HG02610 (cell line): ENCODE measurements around the gene BCCIP.

Source experiments
- ATAC-seq: cut with Tn5 transposase; IDR thresholded peaks from one replicate; pipeline ENCODE4 v1.9.1; 2021; ENCODE audit warnings: mild to moderate bottlenecking, moderate library complexity; ENCODE audit not compliant: unreplicated experiment

Gene BCCIP

DNA sequence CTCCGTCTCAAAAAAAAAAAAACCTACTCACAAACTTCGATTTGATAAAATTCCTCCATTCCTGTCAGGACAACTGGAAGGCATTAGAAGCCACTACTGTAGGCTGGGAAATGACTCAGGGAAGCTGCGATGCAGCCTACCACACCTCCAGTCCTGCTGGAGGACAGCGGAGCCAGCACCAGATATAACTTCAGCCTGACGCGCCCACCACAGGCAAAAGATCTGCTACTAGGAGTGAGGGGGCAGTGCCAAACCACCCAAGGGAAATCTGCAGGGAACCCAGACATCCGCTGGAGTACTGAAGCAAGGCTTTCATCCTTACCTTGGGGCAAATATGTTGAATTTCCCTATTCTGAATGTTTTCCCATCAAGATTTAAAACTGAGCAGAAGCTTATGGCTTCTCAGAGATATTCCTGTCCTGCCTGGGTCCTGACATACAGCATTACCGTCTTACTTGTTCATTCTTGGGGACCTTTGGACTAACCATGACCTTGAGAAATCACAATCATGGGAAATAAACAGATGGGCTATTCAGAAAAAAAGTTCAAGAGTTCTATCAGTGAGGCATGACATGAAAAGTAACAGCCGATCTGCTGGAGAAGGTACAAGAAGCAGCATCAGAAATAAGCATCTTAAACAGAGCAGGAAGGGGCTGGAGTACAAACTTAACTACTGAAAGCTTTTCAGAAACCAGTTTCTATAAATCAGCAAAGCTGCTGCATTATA lies 20.4 kb downstream of the BCCIP start:
- ATAC-seq = no peak

GRCh38 chr10:125844751-125845221 lies 21.4 kb downstream of the BCCIP start:
- ATAC-seq = no peak

GRCh38 chr10:125845617-125846016 lies 22.3 kb downstream of the BCCIP start:
- ATAC-seq = no peak

GRCh38 chr10:125846894-125847293 lies 23.5 kb downstream of the BCCIP start:
- ATAC-seq = no peak

DNA sequence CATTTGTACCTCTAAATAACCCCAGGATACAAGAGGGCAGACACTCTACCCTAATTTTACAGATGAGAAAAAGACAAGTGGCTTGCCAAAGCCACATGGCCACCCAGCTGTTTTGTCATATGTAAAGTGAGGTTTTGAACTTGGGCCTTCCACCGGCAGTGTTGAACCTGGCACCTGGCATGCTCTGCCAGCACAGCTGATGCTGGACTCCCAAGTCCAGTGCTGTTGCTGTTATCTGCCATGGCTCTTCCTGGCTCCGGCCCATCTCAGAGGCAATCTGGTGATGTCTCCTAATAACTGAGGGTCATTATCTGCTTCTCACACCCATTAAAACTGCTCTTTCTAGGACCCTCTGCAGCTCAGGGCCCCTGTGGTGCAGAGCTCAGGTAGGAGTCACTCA lies 25.0 kb downstream of the BCCIP start:
- no peak for ATAC-seq

DNA sequence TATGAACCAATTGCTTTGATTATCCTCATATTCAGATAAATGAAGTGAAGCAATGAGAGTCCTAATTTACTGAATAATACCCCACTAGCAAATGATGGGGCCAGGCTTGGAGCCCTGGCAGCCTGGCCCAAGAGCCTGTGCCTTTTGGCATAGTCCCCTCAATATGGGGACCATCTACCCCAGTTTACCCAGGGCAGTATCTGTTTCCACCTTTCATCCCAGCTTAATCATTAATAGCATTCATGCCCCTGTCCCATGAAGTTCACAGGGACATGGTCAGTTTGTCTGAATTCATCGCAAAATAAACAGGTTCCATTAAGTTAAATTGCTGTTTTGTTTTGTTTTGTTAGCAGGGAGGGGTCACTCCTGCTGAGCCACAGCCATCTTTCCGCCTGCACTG lies 25.5 kb downstream of the BCCIP start:
- ATAC-seq = no peak

- ATAC-seq = no peak
Measured at GRCh38 chr10:125849448-125849847, 26.1 kb downstream of the BCCIP start.

DNA sequence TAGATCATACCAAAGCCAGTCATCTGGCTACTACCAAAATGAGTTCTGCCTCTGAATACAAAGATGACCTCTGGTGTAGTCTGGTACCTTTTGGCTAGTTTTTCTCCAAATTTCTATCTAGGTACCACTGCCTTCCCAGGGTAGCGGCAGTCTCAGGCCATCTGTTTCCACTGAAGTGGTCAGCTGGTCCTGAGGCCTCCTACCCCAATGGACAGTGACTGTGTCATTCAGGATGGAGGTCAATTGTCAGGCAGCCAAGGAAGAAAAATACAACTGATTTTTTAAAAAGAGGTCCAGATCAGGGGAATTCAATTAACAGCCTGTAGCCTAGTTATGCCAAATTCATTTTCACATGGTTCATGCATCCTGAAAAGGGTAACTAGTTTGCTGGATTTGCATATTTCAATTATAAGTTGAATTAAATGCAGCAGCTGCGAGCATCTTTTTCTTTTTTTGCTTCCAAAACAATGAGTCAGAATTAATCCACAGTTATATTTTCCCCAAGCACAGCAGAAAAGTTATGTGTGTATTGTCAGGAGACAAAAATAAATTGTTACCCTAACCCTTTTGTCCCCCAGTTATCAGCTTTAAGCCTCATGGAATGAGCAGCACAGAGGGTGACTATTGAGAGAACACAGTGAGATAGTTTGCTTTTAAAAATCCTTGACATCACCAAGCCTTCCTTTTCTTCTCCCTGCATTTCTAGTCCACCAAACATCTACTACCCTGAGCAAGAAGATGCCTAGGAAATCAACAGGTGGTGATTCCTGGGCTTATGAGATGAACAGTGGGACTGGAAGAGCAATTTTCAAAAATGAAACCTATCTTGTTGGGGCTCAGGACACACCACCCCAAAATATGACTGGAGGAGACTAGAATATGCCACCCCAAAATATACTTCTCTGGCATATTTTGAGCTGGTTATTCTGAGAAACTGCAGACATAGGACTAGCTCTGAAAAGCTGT lies 27.7 kb downstream of the BCCIP start:
- ATAC-seq = no peak

DNA sequence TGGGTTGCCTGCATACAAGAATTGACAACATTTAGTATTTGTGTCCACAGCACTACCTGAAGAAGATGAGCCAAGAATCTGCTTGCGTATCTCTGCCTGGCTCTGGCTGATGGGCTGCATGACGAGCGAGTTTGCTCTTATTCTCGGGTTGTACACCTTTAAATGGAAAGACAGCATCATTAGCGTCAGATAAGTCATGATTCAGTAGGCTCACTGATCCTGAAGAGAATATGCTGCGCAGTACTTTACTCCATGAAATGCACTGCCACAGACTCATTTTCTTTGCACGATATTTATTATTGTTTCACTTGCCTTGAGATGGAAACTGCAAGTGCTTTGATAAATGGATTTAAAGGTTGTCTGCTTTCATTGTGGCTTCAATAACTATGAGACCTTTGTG lies 29.1 kb downstream of the BCCIP start:
- ATAC-seq = no peak

GRCh38 chr10:125857185-125857760 lies 33.9 kb downstream of the BCCIP start:
- no peak for ATAC-seq

DNA sequence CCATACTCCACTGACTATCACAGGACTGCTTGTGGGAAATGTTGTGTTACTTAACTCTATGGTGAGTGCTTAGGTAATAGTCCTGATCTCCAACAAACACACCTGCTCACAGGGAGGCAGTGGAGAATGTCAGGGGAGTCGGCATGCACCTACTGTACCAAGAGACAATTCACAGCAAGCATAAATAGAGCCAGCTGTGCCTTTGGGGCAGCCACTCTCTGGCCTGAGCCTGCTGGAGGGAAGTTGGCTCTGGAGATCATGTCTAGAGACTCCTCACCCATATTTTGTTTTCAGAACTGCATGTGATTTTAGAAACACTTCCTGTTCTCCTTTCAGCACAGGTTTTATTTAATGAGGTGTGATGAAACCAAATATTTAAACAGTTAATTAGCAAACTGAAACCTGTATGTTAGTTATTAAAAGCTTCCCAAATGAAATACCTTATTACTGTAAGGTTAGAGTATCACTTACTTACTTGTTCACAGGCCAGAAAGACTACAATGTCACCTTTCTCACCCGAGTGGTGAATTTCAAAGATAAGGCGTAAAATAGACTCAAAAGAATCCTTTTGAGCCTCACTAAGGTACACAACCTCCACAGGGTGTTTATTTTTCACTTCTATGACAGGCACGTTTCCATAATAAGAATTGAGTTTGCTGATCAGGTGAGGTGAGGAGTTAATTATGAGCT lies 35.9 kb downstream of the BCCIP start:
- ATAC-seq = no peak

DNA sequence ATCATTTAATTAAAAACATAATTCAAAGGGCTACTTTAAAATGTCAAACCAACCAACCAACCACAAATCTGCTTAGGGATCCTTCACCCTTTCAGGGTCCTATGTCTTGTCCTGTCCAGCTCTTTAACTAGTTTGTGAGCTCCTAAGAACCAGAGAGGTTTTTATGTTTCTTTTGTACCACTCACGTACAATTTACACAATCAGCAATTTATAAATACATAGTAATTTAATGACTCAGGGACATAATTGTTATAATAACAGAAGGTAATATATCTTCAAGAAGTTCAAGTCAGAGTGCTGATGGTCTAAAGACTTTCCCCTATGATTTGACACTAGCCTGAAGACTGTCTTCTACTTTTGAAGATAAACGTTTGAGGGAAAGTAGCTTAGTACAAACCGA lies 41.8 kb downstream of the BCCIP start:
- ATAC-seq = no peak

DNA sequence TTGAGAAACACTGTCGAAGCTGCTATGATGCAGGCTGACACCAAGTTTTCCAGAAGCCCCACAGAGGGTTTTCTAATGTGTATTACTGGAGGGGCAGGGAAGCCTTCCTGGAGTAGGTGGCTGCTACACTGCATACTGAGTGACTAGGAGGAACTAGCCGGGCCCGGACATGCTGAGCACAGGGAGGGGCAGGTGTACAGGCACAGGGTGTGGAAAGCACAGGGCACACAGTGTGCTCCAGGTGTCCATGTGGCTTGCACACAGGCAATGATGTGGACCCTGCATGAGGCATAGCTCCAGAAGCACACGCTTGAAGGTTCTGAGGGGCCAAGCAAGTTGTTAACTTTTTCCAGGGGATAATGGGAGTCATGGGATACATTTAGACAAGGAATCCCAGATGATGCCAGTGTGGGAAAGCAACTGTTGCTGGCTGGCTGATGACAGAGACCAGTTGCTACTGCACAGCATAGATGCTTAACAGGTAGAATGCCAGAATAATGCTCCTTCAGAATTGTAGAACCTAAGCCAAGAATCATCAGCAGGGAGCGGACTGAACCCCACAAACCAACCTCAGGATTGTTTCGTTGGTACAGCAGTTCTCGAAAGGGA lies 43.2 kb downstream of the BCCIP start:
- no peak for ATAC-seq

- ATAC-seq = no peak
Measured at GRCh38 chr10:125868372-125868975, 45.1 kb downstream of the BCCIP start.

DNA sequence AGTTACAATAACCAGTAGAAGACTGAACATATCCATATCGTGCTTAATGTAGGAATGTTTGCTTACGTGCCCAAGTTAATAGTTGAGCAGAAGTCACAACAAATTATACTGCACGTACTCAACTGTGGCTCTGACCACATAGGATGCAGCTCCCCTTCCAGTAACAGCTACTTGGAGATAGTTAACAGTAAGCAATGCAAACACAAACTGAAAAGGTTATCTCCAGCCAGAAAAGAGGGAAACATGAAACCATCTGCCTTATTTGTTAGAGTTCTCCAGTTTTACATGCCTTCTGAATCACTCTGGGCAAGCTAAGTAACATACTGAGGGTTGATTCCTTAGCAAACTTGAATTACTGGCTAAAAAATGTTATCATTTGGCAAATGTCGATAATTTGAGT lies 48.0 kb downstream of the BCCIP start:
- ATAC-seq = no peak

DNA sequence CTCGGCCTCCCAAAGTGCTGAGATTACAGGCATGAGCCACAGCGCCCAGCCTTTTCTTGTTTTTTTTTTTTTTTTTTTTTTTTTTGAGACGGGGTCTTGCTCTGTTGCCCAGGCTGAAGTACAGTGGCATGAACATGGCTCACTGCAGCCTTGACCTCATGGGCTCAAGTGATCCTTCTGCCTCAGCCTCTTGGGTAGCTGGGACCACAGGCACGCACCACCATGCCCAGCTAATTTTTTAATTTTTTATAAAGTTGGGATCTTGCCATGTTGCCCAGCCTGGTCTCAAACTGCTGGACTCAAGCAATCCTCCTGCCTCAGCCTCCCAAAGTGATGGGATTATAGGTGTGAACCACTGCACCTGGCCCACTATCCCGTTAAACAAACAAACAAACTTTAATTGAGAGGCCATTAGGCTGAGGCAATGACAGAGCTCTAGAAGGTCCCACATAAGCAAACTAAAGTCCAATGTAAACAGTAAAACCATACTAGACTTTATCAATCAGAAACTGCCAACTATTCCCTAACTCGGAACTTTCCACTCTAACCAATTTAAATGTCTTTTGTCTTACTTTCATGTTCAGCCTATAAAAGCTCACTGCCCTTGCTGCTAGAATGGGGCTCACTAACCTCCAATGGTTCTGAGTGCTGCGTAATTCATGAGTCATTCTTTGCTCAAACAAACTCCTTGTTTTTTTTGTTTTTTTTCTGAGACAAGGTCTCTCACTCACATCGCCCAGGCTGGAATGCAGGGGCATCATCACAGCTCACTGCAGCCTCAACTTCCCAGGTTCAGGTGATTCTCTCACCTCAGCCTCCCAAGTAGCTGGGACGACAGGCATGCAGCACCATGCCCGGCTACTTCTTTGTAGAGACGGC lies 55.9 kb downstream of the BCCIP start:
- ATAC-seq = no peak

GRCh38 chr10:125880719-125881118 lies 57.4 kb downstream of the BCCIP start:
- no peak for ATAC-seq

DNA sequence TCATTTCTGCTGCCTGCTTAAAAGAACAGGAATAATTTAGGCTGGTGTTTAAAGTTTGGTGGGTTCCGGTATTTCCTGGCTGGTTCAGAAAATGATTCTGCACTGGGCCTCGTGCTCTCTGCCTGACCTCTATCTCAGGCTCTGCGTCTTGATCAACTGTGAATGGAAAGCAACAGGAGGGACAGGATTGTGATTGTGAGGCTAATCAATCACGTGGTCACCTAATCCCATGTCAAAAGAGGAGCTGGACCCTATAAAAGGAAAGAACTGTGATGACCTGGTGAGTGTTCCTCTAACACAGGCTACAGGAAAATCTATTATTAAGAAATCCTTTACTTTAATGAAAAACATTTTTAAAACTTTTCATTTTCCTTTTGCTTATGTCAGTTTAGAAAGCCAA lies 57.8 kb downstream of the BCCIP start, which contains the start of gene DHX32:
TSS of gene DHX32 (minus strand) at position 101 of the 400 bp plus-strand sequence. CDS start 468 bp downstream, outside the sequence.
- no peak for ATAC-seq

DNA sequence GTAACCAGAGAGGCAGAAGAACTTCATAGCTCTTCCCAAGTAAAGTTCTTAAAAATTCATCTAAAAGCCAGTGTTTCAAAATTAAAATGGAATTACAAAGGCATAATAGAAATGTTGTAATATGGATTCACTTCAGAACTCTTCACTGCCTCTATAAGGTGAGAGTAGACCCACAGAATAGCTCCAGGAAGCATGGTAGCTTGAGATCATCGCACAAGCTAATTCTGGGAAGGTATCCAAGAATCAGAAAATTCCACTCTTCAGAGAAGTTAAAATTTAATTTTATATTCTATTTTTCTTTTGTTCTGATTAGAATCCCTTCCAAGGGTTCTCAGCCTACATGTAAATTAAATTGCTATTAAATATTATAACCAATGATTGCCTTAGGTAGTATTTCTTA lies 59.2 kb downstream of the BCCIP start:
- no peak for ATAC-seq
